Adipocyte (in vitro differentiated cells): Measurements from ENCODE around the gene MGARP.
A peak's percentile ranks its signal among the peaks of the same experiment; 100 is the strongest.
"Not testable (repeated sequence)": the region's sequence is repeated elsewhere in the genome, so short reads cannot be mapped to it uniquely, and the experiment has no call there.

Experiments
- DNase-seq: peaks from one replicate; pipeline ENCODE4 v3.0.0-alpha.2; 2015; ENCODE audit warnings: low read depth
- H3K27me3 ChIP-seq: replicated peaks from 2 replicates; pipeline ENCODE4 v1.7.0; 2013; ENCODE audit warnings: mild to moderate bottlenecking, low read length, moderate library complexity; ENCODE audit not compliant: control insufficient read depth, insufficient read depth
- H3K36me3 ChIP-seq: 2 replicates; pipeline ENCODE4 v1.7.0; 2013; ENCODE audit warnings: low read length, mild to moderate bottlenecking, moderate library complexity; ENCODE audit not compliant: control insufficient read depth, insufficient read depth, severe bottlenecking
- H3K4me1 ChIP-seq: 2 replicates; pipeline ENCODE4 v1.7.0; 2013; ENCODE audit warnings: mild to moderate bottlenecking, low read length, moderate library complexity; ENCODE audit not compliant: control insufficient read depth, insufficient read depth
- H3K4me3 ChIP-seq: 2 replicates; pipeline ENCODE4 v1.7.0; 2013; ENCODE audit warnings: mild to moderate bottlenecking, low read length, moderate library complexity
- H3K9ac ChIP-seq: 2 replicates; pipeline ENCODE4 v1.7.0; 2013; ENCODE audit warnings: mild to moderate bottlenecking, low read length, moderate library complexity
- H3K9me3 ChIP-seq: 2 replicates; pipeline ENCODE4 v1.7.0; 2013; ENCODE audit warnings: mild to moderate bottlenecking, low read length, moderate library complexity; ENCODE audit not compliant: control insufficient read depth

Gene MGARP

DNA sequence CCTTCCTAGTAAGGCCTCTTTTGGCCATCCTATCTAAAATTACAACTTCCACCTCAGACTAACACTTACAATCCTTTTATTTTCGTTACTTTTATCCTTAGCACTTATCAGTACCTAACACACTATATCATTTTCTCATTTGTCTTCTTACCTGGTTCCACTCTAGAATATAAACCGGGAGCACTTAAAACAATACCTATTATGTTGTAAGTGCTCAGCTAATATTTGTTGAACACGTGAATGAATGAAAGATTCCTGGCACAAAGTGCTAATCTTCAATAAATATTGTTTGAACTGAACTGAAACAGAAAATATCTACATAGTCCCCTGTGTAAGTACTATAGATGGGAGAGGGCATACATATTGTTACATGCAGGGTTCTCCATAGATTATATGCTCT lies 14.4 kb downstream of the MGARP start:
- Histone ChIP-seq H3K9me3 (no peaks in the 10 kb centered on the region), H3K4me3 (no peak overlapping the region), H3K27me3 (no peaks in the 10 kb centered on the region), H3K36me3 (no peaks in the 10 kb centered on the region), H3K9ac (no peak overlapping the region), H3K4me1 (peaks cover 13% of the 10 kb centered on the region)
- no peak for DNase-seq

DNA sequence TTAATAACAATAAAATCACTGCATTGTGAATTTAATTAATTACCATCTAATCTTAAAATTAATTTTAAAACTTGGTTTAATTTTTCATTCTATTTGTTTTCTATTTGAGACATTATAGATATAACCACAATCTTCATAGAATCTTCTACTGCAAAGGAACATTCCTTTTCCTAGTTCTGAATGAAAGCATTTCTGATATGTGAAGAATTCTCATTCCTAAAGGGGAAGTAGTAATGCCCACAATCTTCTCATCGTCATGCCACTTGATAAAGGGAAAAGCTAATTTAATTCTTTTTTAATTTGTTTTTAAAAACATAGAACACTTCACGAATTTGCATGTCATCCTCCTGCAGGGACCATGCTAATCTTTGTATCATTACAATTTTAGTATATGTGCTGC lies 23.7 kb downstream of the MGARP start:
- DNase-seq = peak; percentile 61

DNA sequence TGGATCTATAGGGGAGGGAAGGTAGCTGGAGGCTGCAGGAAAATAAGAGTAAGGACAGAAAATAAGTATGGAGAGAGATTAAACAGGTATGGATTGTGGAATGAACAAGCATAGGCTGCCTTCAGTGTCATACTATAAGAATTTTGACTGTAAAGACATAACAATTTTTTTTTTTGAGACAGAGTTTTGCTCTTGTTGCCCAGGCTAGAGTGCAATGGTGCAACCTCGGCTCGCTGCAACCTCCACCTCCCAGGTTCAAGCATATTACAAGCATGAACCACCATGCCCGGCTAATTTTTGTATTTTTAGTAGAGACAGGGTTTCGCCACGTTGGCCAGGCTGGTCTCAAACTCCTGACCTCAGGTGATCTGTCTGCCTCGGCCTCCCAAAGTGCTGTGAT lies 24.4 kb downstream of the MGARP start:
- not testable (repeated sequence) for H3K27me3 ChIP-seq, H3K4me1 ChIP-seq, H3K36me3 ChIP-seq, H3K9me3 ChIP-seq, H3K4me3 ChIP-seq, H3K9ac ChIP-seq, DNase-seq

More for the DNA sequence above, 23.7 kb downstream of the MGARP start:
- H3K9ac ChIP-seq = no peak overlapping the region
- peaks cover 6% of the 10 kb centered on the region for H3K4me1 ChIP-seq
- no peaks in the 10 kb centered on the region for H3K36me3 ChIP-seq
- H3K4me3 ChIP-seq = no peak overlapping the region
- no peaks in the 10 kb centered on the region for H3K27me3 ChIP-seq
- no peaks in the 10 kb centered on the region for H3K9me3 ChIP-seq

- Histone ChIP-seq H3K4me1 (peaks cover 6% of the 10 kb centered on the region), H3K9me3 (no peaks in the 10 kb centered on the region), H3K36me3 (no peaks in the 10 kb centered on the region), H3K9ac (no peak overlapping the region), H3K27me3 (no peaks in the 10 kb centered on the region), H3K4me3 (no peak overlapping the region)
- peak; percentile 88 for DNase-seq
These were observed 26.3 kb downstream of the MGARP start for GRCh38 chr4:139253713-139254112.

DNA sequence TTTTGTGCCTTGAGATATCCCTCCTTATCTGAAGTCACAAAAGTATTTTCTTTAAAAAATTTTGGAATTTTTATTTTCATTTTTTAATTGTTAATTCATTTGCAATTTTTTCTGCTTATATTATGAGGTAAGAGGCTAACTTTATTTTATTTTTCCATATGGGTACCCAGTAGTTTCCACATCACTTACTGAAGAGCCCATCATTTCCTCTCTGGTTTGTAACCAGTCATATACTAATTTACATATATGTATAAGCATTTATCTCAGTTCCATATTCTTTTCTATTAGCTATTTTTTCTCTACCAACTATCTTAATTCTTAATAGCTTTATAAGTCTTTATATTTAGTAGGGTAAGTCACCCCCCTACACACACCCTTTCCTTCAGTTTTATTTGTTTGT lies 27.0 kb downstream of the MGARP start:
- no peak overlapping the region for H3K4me3 ChIP-seq
- no peaks in the 10 kb centered on the region for H3K9me3 ChIP-seq
- H3K27me3 ChIP-seq = no peaks in the 10 kb centered on the region
- H3K36me3 ChIP-seq = no peaks in the 10 kb centered on the region
- DNase-seq = no peak
- peaks cover 6% of the 10 kb centered on the region for H3K4me1 ChIP-seq
- no peak overlapping the region for H3K9ac ChIP-seq

DNA sequence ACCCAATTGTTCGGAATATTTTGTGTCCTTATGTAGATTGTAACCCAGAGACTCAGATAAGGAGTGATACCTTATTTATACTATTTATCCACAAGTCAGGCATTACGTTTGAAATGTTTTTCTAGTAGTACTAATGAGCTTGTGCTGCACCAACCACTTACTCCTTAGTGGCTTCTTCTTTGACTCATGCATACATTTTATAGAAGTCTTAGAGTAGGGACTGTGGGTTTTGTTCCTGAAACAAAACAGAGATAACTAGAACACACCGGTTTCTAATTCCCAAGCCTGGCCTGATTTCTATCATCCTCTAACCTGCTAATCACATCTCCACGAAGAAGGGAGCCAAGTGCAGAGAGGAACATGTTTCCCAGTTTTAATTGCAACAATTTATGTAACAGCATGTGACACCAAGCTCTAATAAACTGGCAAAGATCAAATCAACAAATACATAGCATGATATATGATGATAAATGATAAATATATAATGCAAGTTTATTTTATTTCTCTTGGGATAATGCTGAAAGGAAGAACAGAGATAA lies 32.3 kb downstream of the MGARP start:
- no peak for DNase-seq
- no peak overlapping the region for H3K9ac ChIP-seq
- no peaks in the 10 kb centered on the region for H3K9me3 ChIP-seq
- no peak overlapping the region for H3K4me3 ChIP-seq
- no peaks in the 10 kb centered on the region for H3K27me3 ChIP-seq
- no peaks in the 10 kb centered on the region for H3K36me3 ChIP-seq
- H3K4me1 ChIP-seq = peaks cover 35% of the 10 kb centered on the region

GRCh38 chr4:139247241-139247640 lies 32.8 kb downstream of the MGARP start:
- Histone ChIP-seq H3K9ac (no peak overlapping the region), H3K4me3 (no peak overlapping the region), H3K9me3 (no peaks in the 10 kb centered on the region), H3K36me3 (no peaks in the 10 kb centered on the region), H3K4me1 (peaks cover 40% of the 10 kb centered on the region), H3K27me3 (no peaks in the 10 kb centered on the region)
- DNase-seq = no peak

- Histone ChIP-seq H3K4me3 (no peak overlapping the region), H3K9ac (peak overlapping the region; percentile 47), H3K36me3 (no peaks in the 10 kb centered on the region), H3K9me3 (no peaks in the 10 kb centered on the region), H3K27me3 (no peaks in the 10 kb centered on the region), H3K4me1 (peaks cover 42% of the 10 kb centered on the region)
- no peak for DNase-seq
These were observed 33.9 kb downstream of the MGARP start for GRCh38 chr4:139246166-139246565.

- DNase-seq = peak; percentile 63
- no peak overlapping the region for H3K4me3 ChIP-seq
- H3K9ac ChIP-seq = peak overlapping the region; percentile 55
- H3K36me3 ChIP-seq = no peaks in the 10 kb centered on the region
- peaks cover 42% of the 10 kb centered on the region for H3K4me1 ChIP-seq
- H3K9me3 ChIP-seq = no peaks in the 10 kb centered on the region
- H3K27me3 ChIP-seq = no peaks in the 10 kb centered on the region
These were observed 34.4 kb downstream of the MGARP start for GRCh38 chr4:139245590-139245989.

DNA sequence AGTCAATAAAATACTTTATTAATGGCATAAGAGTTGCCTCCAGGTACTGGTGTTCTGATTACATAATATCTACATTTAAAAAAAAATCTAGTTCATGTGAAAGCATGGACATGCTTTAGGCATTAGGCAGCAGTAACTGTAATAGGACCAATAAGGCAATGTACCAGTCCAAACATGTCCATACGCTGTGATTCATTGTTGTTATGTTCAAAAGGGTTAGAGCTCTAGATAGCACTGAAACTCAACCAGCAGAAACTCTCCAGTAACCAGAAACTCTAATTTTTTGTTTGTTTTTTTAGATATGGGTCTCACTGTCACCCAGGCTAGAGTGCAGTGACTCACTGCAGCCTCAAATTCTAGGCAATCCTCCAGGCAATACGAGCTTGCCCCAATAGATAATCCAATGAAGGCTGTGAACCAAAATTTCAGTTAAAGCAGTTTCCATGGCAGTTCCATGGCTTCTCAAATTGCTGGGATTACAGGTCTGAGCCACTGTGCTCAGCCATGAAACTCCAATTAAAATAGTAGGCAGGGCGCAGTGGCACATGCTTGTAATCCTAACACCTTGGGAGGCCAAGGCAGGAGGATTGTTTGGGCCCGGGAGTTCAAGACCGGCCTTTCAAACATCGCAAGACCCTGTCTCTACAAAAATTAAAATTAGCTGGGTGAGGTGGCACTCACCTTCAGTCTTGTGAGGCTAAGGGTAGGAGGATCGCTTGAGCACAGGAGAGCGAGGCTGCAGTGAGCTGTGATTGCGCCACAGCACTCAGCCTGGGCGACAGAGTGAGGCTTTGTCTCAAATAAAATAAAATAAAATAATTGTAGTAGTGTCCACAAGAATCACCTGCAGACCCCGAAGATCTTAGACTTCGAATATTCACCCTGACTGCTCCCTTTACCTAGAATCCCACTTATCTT lies 36.3 kb downstream of the MGARP start:
- peak; percentile 94 for DNase-seq

GRCh38 chr4:139242511-139243051 lies 37.4 kb downstream of the MGARP start:
- H3K4me1 ChIP-seq = peaks cover 42% of the 10 kb centered on the region
- no peaks in the 10 kb centered on the region for H3K9me3 ChIP-seq
- H3K4me3 ChIP-seq = peak overlapping the region; percentile 18
- DNase-seq = peak; percentile 66
- no peaks in the 10 kb centered on the region for H3K36me3 ChIP-seq
- peak overlapping the region; percentile 10 for H3K9ac ChIP-seq
- no peaks in the 10 kb centered on the region for H3K27me3 ChIP-seq

More for the DNA sequence above, 36.3 kb downstream of the MGARP start:
- H3K9ac ChIP-seq = no peak overlapping the region
- H3K27me3 ChIP-seq = no peaks in the 10 kb centered on the region
- no peaks in the 10 kb centered on the region for H3K9me3 ChIP-seq
- peaks cover 42% of the 10 kb centered on the region for H3K4me1 ChIP-seq
- no peak overlapping the region for H3K4me3 ChIP-seq
- no peaks in the 10 kb centered on the region for H3K36me3 ChIP-seq
